AG08395 (cell line): ENCODE data around the gene KDM4D.
"Not testable (repeated sequence)": the region's sequence is repeated elsewhere in the genome, so short reads cannot be mapped to it uniquely, and the experiment has no call there.

Experiments used
- DNase-seq: peaks from one replicate; pipeline ENCODE4 v3.0.0; 2012; ENCODE audit warnings: mixed read lengths, low spot score

KDM4D gene

DNA sequence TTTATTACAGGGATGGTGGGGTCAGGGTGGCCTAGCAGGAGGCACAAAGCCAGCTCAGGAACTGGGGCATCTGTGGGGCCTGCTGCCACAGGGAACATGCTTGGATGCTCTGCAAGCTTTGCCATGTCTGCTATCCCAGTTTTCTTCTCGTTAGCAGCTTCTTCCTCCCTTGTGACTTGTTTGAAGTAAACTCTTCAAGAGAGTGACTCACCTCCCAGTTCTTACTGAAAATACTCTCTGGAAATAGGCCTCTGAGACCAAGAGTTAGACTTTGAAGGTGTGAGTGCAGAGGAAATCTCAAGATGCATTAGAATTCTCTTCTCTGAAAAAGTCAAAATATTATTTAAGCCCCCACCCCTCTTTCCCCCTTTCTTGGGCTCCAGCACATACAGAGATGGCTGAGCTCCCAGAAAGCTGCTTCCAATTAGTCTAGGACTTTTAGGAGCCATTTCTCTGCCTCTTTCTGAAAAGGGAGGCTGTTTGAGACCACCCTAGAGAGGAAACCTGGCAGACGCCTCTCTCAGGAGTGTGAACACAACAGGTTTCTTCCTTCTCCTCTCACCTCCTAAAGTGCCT is 15.3 kb upstream of the KDM4D start:
- DNase-seq, result peak; percentile 62

DNA sequence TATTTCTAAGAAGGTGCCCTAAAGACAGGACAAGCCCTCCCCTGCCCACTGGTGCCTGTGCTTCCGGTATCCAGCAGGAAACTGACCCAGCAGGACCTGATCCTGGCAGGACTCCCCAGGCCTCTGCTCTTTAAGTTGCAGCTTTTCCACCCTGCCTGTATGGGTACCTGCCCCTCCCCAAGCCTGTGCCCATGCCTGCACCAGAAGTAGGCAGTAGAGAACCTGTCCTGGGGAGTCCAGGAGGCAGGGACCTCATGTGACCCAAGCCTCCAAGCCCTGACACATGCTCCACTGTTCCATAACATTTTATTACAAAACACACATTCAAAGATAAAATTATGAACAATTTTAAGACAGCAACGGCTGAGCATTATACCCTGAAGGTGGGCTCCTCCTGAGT is 14.3 kb upstream of the KDM4D start:
- DNase-seq, result no peak

DNA sequence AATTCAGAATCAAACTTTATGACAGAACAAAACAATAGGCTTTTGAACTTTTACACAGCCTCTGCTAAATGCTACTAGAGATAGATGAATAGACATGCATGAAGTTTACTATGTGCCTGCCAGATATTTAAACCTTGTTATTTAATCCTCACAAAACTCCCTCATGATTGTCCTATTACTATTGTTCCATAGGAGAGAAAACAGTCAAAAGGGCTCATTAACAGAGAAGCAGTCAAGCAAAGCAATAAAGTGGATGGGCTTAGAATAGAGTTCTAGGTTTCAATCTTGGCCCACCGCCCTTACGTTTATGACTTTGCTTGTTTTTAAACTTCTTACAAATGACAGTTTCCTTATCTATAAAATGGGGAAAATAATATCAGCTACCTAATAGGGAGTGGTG is 13.0 kb upstream of the KDM4D start:
- no peak for DNase-seq

DNA sequence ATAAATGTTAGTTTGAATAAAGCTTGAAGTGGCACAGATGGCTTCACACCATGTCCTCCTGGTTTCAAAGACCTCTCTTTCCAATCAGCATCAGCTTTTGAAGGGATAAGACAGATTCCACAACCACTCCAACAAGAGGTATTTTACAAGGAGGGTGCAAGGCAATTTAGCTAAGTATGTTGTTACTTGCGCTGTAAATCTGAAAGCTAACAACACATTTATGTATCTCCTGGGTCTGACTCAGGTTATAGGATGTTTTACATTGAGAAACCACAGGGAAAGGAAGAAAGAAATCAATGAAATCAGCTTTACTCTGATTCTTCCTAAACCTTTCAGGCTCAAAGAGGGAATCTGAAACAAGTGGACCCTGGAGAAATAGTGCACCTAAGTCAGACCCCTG is 12.3 kb upstream of the KDM4D start:
- DNase-seq, result no peak

DNA sequence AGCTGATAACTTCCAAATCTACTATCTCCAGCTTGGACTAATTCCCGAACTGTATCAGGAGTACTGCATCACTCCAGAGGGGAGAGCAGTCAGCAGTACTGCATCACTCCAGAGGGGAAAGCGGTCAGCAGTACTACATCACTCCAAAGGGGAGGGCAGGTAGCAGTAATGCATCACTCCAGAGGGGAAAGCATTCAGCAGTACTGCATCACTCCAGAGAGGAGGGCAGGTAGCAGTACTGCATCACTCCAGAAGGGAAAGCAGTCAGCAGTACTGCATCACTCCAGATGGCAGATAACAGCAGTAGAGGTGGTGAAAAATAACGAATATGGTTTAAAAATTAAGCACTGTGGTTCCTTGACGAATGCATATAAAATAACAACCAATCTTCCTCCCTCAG is 8.6 kb upstream of the KDM4D start:
- no peak for DNase-seq

DNA sequence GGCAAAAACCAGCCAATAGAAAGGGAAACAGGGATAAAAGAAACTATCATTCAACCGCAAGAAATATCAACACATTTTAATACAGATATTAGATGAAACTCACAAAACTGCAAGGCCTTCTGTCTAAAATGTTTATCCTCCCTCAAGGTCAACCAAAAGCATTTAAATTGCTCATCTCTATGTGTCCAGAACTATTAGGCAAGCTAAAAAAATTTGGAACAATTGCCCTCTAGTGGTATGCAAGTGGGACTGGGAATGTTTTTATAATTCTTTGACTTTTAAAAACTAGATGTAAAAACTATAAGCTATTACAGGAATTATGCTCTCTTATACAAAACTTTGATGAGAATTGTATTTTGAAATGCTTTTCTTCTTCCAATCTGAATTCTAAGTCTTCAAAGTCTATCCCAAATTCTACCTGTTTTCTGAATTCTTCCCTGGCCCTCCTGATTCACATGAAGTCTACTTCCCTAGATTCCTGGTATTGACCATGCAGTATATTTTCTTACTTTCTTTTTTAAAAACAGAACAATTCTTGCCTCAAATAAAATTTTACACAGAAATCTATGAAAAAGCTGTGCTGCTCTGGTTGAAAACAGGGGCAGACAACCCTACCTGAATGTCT is 5.1 kb upstream of the KDM4D start:
- peak; percentile 73 for DNase-seq

DNA sequence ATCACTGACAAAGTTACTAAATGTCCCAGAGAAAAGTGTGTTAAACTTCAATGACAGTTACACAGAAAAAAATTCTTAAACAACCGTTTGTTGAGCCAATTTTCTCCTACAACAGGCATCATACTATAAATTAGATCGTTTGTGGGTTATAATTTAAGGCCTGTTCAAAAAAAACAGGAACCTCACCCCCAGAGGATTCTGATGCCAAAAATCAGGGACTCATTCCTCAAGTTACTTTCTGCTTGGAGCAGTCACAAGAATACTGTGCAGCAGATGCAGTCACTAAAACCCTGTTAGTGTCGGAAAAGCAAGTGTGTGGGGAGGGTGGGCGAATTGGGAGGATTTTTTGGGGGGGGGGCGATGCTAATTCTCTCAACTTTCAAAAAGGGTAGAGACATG is 810 bp upstream of the KDM4D start:
- DNase-seq, result no peak

DNA sequence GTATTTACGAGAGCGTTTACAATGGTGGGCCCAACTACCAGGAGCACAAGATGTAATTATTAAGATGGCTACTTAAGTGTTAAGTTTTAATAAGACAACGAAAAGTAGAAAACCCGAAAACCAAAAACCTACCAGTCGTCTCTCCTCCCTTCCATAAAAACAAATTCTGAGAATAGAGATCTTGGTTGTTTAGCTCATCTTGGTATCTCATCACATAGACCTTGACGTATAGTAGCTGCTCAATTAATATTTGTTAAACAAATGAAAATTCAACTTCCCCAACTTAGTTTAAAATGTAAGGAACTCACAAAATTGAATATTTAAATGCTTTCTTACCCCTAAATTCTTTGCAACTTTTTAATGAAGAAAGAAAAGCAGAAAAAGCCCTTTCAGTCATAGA is 669 bp downstream of the KDM4D start:
- no peak for DNase-seq

DNA sequence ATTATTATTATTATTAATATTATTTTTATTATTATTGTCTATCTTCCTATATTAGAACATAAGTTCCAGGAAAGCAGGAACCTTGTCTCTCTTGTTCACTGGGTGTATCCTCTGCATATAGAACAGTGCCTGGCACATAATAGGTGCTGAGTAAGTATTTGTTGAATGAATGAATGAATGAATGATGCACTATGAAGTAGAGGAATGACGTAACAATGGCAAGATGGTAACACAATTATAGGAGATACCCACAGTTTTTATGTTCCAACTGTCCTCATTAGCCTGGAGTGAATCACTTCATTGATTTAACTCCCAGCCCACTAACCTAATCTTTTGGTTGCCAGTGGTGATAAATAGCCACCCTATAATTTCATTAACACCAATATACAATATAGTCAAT is 2.1 kb downstream of the KDM4D start:
- DNase-seq, result no peak

DNA sequence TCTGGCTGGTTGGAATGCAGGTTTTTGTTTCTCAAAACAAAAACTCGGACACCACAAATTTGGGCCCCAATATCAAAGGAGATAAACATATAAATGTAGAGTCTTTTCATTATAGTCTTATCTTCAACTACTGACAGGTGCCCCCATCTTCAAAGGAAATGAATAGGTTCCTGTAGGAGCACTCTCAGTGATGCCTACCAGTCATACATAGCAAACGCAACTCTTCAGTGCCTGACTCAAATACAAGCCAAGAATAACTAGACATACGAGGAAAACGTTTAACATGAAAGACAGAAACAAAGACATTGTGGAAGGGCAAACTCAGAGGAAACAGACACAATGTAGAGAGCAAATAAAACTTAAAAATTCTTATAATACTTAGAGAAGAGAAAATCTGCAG is 13.9 kb downstream of the KDM4D start:
- DNase-seq, result no peak

DNA sequence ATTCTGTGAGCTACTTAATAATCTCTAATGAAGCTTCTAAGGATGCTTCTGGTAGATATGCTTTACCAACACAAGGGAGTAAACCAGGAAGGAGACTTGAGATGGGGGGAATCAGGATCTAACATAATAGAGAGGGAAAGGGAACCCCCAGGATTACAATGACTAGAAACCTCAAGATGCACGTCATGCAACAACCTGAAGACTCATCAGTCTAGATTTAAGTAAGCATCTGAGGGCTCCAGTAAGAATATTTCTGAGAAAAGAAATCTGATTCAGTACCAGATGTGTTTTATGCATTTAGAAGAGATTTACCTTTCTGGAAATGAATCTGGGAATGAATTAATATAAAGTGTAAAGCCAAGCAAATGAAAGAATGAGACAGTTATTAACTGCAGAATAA is 15.2 kb downstream of the KDM4D start:
- no peak for DNase-seq

DNA sequence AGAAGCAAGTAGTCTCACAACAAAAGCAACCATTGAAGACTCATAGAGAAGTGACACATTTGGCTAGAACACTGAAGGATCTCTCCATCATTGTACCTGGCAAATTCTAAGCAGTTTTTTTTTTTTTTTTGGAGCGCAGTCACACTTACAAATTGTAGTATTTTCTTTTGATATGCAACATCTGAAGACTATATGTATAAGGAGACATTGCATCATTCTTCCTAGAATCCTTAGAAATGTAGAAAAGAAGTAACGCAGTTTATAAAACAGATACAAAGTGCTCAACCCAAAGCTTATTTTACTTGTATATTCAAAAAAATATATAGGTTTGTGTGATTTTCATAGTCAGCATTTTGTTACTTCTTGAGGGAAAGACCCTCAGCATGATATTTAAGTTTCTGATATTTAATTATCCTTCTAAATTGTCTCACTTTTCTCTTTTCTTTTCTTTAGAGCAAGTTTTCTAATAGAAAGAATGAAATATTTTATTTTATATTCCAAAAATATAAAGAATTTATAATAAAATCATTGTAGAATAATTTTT is 20.0 kb downstream of the KDM4D start:
- no peak for DNase-seq

DNA sequence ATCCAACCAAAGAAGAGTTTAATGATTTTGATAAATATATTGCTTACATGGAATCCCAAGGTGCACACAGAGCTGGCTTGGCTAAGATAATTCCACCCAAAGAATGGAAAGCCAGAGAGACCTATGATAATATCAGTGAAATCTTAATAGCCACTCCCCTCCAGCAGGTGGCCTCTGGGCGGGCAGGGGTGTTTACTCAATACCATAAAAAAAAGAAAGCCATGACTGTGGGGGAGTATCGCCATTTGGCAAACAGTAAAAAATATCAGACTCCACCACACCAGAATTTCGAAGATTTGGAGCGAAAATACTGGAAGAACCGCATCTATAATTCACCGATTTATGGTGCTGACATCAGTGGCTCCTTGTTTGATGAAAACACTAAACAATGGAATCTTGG is 23.9 kb downstream of the KDM4D start:
- no peak for DNase-seq

DNA sequence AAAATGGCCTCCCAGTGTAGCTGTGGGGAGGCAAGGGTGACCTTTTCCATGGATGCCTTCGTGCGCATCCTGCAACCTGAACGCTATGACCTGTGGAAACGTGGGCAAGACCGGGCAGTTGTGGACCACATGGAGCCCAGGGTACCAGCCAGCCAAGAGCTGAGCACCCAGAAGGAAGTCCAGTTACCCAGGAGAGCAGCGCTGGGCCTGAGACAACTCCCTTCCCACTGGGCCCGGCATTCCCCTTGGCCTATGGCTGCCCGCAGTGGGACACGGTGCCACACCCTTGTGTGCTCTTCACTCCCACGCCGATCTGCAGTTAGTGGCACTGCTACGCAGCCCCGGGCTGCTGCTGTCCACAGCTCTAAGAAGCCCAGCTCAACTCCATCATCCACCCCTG is 24.8 kb downstream of the KDM4D start:
- no peak for DNase-seq

DNA sequence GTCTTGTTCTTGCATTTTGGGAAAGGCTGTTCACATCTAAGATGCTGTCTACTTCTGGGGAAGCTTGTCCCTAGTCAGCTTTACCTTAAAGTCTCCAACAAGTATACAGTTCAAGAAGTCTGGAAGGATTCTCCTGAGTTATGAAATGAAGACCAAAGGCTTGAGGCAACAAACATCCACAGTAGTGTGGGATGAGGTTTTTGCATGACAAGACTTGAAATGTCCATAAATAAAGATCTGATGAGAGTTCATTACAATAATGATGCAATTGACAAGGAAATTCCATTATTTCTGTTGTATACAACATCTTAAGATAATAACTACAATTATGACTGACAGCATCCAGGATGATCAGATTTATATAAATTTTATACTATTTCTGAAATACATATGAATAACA is 30.2 kb downstream of the KDM4D start:
- DNase-seq, result no peak

DNA sequence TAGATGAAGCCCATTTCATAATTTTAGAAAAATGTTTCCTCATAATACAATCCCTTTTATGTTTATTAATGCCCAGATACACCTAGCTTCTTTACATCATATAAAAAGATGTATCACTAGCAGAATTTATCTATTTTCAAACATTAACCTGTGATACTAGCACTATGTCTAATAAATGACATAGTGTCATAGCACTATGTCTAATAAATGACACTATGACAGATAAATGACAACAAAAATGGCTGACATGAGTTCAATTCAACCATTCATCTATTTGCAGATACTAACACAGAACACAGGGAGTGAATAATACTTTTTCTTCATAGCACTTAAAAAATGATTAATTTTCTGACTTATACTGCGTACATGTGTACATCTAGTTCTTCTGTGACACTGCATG is 32.1 kb downstream of the KDM4D start:
- no peak for DNase-seq

DNA sequence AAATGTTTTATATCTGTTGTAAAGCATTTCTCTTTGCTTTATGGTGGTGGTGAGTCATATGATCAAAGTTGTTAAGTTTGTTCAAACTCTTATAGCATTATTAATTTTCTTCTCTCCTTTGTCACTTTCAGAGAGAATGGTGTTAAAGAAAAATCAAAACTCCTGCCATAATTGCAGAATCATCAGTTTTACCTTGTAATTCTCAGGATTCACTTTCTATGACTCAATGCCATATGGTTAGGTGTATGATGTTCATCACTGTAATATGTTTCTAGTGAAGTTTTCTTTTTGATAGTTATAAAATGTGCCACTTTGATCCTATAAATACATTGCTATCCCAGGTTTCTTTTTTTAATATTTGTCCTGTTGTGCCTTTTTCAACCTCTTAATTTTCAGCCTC is 37.9 kb downstream of the KDM4D start:
- DNase-seq, result no peak

DNA sequence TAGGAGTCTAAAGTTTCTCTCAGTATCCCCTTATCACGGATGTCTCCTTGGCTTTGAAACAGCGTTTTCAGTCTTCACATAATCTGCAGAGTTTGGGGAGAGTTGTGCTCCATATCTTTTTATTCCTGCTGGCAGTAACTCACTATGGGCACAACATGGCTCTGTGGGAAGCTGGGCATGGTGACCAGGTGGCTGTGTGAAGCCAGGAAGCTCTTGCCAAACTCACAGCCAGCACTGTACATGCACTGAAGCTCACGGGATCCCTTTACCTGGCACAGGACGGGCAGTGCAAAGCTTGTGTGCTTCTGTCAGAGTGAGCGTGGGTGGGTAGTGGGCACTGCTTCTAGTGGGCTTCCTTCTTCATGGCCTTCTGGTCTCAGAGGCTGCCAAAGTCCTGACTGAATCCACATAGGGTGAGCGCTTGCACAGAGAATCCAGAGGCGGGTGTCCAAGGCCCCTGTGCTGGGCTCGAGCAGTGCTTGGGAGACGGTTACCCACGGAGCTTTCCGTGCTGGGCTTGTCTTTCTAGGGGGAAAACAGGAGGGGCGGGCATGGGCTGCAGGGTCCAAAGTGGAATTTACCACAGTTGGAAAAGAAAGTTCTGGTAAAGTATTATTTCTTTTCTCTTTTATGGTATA is 40.8 kb downstream of the KDM4D start:
- no peak for DNase-seq

DNA sequence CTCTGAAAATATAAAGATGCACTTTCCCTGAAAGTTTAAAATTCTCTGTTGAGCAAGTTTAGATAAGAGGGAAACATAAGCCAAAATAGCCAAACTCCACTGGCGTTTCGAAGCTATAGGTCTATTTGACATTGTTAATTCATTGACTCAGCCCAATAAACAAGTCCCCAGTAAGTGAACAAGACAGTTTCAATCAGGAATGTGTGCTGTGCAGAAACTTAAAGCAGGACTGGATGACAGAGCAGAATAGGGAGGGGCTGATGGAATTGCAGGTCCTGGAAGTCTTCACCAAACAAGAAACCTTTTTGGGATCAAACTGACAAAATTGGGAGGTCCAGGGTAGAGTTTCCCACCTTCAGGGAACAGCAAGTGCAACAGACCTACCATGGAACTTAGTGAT is 42.6 kb downstream of the KDM4D start:
- no peak for DNase-seq

DNA sequence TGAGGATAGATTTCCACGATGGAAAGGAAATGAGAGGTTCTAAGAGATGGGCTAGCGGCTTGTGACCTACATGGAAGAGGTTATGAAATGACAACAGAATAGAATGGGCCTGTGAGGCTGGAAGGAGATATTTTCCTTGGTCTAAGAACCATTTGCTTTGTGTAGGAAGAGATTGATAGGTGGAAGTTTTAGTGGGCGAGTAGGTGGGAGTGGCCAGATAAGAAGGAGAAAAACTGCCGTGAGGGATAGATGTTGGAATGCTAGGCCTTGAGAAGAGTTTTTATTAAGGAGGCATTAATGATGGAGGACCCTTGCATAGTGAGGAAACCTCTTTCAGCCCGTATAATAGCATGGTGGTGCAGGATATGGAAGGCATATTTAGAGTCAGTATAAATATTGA is 48.0 kb downstream of the KDM4D start:
- not testable (repeated sequence) for DNase-seq

DNA sequence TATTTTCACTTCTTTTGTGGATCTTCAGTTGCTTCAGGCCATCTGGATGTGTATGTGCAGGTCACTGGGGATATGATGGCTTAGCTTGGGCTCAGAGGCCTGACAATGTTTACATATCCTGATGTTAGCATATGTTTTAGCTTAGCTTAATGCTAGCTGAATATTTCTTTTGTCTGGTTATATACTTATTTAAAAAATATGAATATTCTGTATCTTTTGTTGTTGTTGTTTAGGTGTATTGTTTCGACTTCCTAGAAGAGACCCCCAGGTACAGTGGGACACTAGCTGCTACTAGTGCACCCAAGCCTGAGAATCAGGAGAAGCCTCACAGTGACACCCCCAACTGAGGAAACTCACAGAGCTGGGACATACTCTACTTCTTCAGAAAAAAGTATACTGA is 51.4 kb downstream of the KDM4D start, which contains the start of gene KDM4E:
Gene KDM4E, plus strand, starts transcription at position 301 of the 400 bp plus-strand sequence. CDS start 300 bp downstream, outside the sequence.
- no peak for DNase-seq

DNA sequence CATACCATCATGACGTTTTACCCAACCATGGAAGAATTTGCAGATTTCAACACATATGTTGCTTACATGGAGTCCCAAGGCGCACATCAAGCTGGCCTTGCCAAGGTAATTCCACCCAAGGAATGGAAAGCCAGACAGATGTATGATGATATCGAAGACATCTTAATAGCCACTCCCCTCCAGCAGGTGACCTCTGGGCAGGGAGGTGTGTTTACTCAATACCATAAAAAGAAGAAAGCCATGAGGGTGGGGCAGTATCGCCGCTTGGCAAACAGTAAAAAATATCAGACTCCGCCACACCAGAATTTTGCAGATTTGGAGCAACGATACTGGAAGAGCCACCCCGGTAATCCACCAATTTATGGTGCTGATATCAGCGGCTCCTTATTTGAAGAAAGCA is 52.1 kb downstream of the KDM4D start:
- not testable (repeated sequence) for DNase-seq

DNA sequence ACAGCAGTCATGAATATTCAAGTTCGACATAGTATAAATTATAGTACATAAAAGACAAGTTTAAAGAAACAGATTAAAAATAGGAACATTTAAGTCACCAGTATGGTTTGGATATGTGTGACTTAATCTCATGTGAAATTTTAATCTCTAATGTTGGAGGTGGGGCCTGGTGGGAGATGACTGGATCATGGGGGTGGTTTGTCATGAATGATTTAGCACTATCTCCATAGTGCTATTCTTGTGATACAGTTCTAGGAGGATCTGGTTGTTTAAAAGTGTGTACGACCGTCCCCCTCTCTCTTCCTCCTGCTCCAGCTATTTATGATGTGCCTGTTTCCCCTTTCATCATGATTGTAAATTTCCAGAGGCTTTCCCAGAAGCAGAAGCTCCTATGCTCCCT is 54.8 kb downstream of the KDM4D start:
- no peak for DNase-seq

DNA sequence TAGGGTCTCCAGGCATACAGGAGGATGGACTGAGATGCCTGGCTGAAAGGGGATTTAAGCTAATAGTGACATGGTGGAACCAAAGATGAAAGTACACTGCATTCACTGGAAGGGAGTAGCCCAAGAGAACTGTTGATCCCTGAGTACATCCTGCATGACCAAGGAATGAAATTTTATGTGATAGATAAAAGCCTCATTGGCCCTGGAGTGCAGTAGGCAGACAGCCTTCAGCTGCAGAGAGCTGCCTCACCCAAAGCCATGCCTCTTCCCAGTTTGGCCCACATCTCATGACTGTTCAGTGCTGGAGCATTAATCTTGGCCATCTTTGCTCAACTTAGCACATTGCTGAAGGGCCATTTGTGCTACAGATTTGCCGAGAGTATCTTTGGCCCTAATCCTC is 59.5 kb downstream of the KDM4D start:
- no peak for DNase-seq
